ENCODE data around the gene NCAPG. TPM values are rescaled to one million over a fixed set of nuclear protein-coding genes. Genes with fewer than 3 reads are reported as not detected.

NCAPG gene
- total and polyA plus RNA-seq, 2 of the 4 experiments (the other 2 are of a cell fraction), result 10.9 to 26.7 TPM

- WGBS, 2 experiments (ENCODE audit: extremely low coverage in 2 of 2, insufficient read length in 1 of 2), result 70% methylated on average over 2 of the region's 3 CpGs; no CpG with 5 or more reads in 1 of the 2 experiments
- no peak overlapping the region for H3K18ac ChIP-seq (ENCODE audit: low read depth, low read length)
Measured at GRCh38 chr4:17763416-17763815, 47.4 kb upstream of the NCAPG start.

More at GRCh38 chr4:17763416-17763815, 47.4 kb upstream of the NCAPG start:
- Histone ChIP-seq H4K8ac (ENCODE audit: low read depth in 2 of 2, low read length in 2 of 2) (no peak overlapping the region), H3K9me3 (ENCODE audit: control insufficient read depth, insufficient read depth, low read length) (no peaks in the 10 kb centered on the region), H3K4ac (ENCODE audit: low read depth, low read length) (no peak overlapping the region), H2BK120ac (ENCODE audit: low read depth, low read length) (no peak overlapping the region), H3K14ac (replicated peaks; ENCODE audit: low read depth, low read length) (no peak overlapping the region), H3K56ac (ENCODE audit: extremely low read depth, insufficient read depth, low read length) (no peak overlapping the region), H3K9ac (ENCODE audit: low read depth, low read length) (no peak overlapping the region), H2AFZ (replicated peaks; ENCODE audit: low read length, poor library complexity) (no peak overlapping the region), H3K36me3 (ENCODE audit: control insufficient read depth, insufficient read depth, low read length) (no peaks in the 10 kb centered on the region), H2AK5ac (ENCODE audit: low read depth, low read length) (no peak overlapping the region), H4K20me1 (ENCODE audit: insufficient read depth, low read length) (no peaks in the 10 kb centered on the region), H3K79me1 (ENCODE audit: low read depth in 1 of 2, low read length in 2 of 2) (no peaks in the 10 kb centered on the region), H3K4me1 (ENCODE audit: control insufficient read depth, insufficient read depth, low read length) (no peaks in the 10 kb centered on the region), H2AK9ac (replicated peaks; ENCODE audit: low read depth, low read length, poor library complexity) (no peak overlapping the region), H2BK20ac (ENCODE audit: low read depth, low read length) (no peak overlapping the region), H4K5ac (ENCODE audit: low read depth, low read length) (no peak overlapping the region), H3K4me3 (ENCODE audit: insufficient read depth, low read depth, low read length) (no peak overlapping the region), H3K4me2 (ENCODE audit: low read depth, low read length) (no peak overlapping the region), H3K23ac (ENCODE audit: low read depth, low read length) (no peak overlapping the region), H3K27me3 (ENCODE audit: control insufficient read depth, insufficient read depth, low read length) (peaks cover 2% of the 10 kb centered on the region; the same call in 1 of the 2 replicates), H2BK5ac (ENCODE audit: low read depth, low read length, poor library complexity, severe bottlenecking) (no peak overlapping the region), H3K27ac (ENCODE audit: insufficient read depth, low read length) (no peak overlapping the region), H3K9me1 (ENCODE audit: insufficient read depth, low read length) (no peaks in the 10 kb centered on the region), H4K91ac (ENCODE audit: insufficient read depth, low read depth, low read length) (no peak overlapping the region), H2BK15ac (ENCODE audit: low read depth, low read length) (no peak overlapping the region)
- TF ChIP-seq, protein P1, sequence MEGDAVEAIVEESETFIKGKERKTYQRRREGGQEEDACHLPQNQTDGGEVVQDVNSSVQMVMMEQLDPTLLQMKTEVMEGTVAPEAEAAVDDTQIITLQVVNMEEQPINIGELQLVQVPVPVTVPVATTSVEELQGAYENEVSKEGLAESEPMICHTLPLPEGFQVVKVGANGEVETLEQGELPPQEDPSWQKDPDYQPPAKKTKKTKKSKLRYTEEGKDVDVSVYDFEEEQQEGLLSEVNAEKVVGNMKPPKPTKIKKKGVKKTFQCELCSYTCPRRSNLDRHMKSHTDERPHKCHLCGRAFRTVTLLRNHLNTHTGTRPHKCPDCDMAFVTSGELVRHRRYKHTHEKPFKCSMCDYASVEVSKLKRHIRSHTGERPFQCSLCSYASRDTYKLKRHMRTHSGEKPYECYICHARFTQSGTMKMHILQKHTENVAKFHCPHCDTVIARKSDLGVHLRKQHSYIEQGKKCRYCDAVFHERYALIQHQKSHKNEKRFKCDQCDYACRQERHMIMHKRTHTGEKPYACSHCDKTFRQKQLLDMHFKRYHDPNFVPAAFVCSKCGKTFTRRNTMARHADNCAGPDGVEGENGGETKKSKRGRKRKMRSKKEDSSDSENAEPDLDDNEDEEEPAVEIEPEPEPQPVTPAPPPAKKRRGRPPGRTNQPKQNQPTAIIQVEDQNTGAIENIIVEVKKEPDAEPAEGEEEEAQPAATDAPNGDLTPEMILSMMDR (conservative IDR thresholded peaks at IDR 0.05; ENCODE audit: low read depth, low read length), result no peak
- no peak for TF ChIP-seq SMC3 (IDR thresholded peaks at IDR 0.05; ENCODE audit: low read depth, low read length)
- in situ Hi-C loops (cut with MboI; ENCODE audit: low sequenced_read_pairs), result no loop called here
- ATAC-seq (ENCODE audit: low read depth) (no peak), DNase-seq (no peak)
- BruUV-seq (replicated peaks), result no TSS peak
- dilution Hi-C loops (cut with HindIII; ENCODE audit: low sequenced_read_pairs, unreplicated experiment), result no loop called here
- ChIA-PET CTCF (no interaction called here), POLR2A (ENCODE audit: unreplicated experiment) (no interaction called here)
- intact Hi-C loops (cut with micrococcal nuclease), result no loop called here
